H1 (cell line): Measurements from ENCODE around the gene ABLIM1. TPM values are rescaled to one million over a fixed set of nuclear protein-coding genes. Genes with fewer than 3 reads are reported as not detected.
A peak's percentile ranks its signal among the peaks of the same experiment; 100 is the strongest.

Experiments used
- CTCF ChIA-PET: fragments of 300-600 bp; sonication (Branson Sonifier 250); formaldehyde crosslinking; loops from one replicate; lab custom pipeline; 2021; ENCODE audit not compliant: partially characterized antibody; lab: Charles Lee
- POLR2A ChIA-PET: fragments of 300-600 bp; sonication (Branson Sonifier 250); formaldehyde crosslinking; loops from one replicate; lab custom pipeline; 2021; ENCODE audit warnings: inconsistent platforms; ENCODE audit not compliant: partially characterized antibody; lab: Charles Lee
- DNase-seq, 2 experiments: peaks; one replicate each; pipeline versions ENCODE4 v3.0.0 to v3.0.0-alpha.2; 2010 to 2022; ENCODE audit warnings: low spot score in 2 of 2, low read depth in 1 of 2, mixed read lengths in 1 of 2
- FAIRE-seq: peaks from 2 replicates; lab custom pipeline; 2011; peaks lifted over from hg19 to GRCh38; lab: Jason Lieb, UNC
- H2AFZ ChIP-seq: 2 replicates; pipeline ENCODE4 v1.8.1; 2012; ENCODE audit warnings: low read length, inconsistent platforms
- H2AK5ac ChIP-seq: 2 replicates; pipeline ENCODE4 v1.6.1; 2013; ENCODE audit warnings: low read depth, low read length
- H2BK120ac ChIP-seq: replicated peaks from 2 replicates; pipeline ENCODE3; 2013; ENCODE audit warnings: low read depth, low read length, inconsistent platforms
- H2BK12ac ChIP-seq: 2 replicates; pipeline ENCODE4 v1.6.1; 2013; ENCODE audit warnings: low read depth, low read length
- H2BK15ac ChIP-seq: 2 replicates; pipeline ENCODE4 v1.6.1; 2013; ENCODE audit warnings: low read length
- H2BK20ac ChIP-seq: 2 replicates; pipeline ENCODE4 v1.6.1; 2013; ENCODE audit warnings: low read length
- H2BK5ac ChIP-seq: 2 replicates; pipeline ENCODE4 v1.6.1; 2013; ENCODE audit warnings: low read depth, low read length
- H3K14ac ChIP-seq: 2 replicates; pipeline ENCODE4 v1.6.1; 2013; ENCODE audit warnings: inconsistent platforms; ENCODE audit not compliant: insufficient read length
- H3K18ac ChIP-seq: 2 replicates; pipeline ENCODE4 v1.6.1; 2013; ENCODE audit warnings: low read length; ENCODE audit errors: extremely low read depth
- H3K23ac ChIP-seq: 2 replicates; pipeline ENCODE4 v1.6.1; 2013; ENCODE audit warnings: inconsistent platforms; ENCODE audit not compliant: insufficient read length
- H3K23me2 ChIP-seq: 2 replicates; pipeline ENCODE4 v1.6.1; 2013; ENCODE audit warnings: low read depth, low read length
- H3K27ac ChIP-seq: 2 replicates; pipeline ENCODE4 v1.6.1; 2011; ENCODE audit warnings: low read depth, low read length, inconsistent platforms
- H3K27me3 ChIP-seq, 4 experiments: replicated peaks in 1 of 4; 1 replicate in 1 of 4; 2 replicates in 3 of 4; pipeline versions ENCODE4 v1.6.1 to v1.8.1; 2011 to 2013; ENCODE audit warnings: low read length in 3 of 4, mild to moderate bottlenecking in 3 of 4, inconsistent platforms in 2 of 4, mixed read lengths in 2 of 4, moderate library complexity in 1 of 4; ENCODE audit not compliant: control insufficient read depth in 3 of 4, insufficient read depth in 3 of 4; ENCODE audit errors: extremely low read depth in 1 of 4
- H3K36me3 ChIP-seq, 4 experiments: 2 replicates each; pipeline versions ENCODE4 v1.6.1 to v1.8.1; 2011 to 2013; ENCODE audit warnings: mild to moderate bottlenecking in 4 of 4, low read length in 3 of 4, moderate library complexity in 2 of 4, control low read depth in 1 of 4, inconsistent platforms in 1 of 4; ENCODE audit not compliant: insufficient read depth in 4 of 4, control insufficient read depth in 2 of 4
- H3K4ac ChIP-seq: replicated peaks from 2 replicates; pipeline ENCODE3; 2013; ENCODE audit warnings: low read length, low read depth, mixed read lengths, inconsistent platforms; ENCODE audit not compliant: insufficient read length
- H3K4me1 ChIP-seq, 4 experiments: replicated peaks in 1 of 4; 1 replicate in 1 of 4; 2 replicates in 3 of 4; pipeline versions ENCODE4 v1.6.1 to v1.8.1; 2011 to 2013; ENCODE audit warnings: low read length in 3 of 4, inconsistent platforms in 2 of 4, mixed read lengths in 1 of 4; ENCODE audit not compliant: insufficient read depth in 4 of 4, control insufficient read depth in 3 of 4
- H3K4me2 ChIP-seq, 2 experiments: 2 replicates each; pipeline versions ENCODE4 v1.6.1 to v1.8.1; 2011 to 2013; ENCODE audit warnings: low read depth in 2 of 2, low read length in 2 of 2, control low read depth in 1 of 2, inconsistent platforms in 1 of 2, mild to moderate bottlenecking in 1 of 2; ENCODE audit not compliant: insufficient read depth in 1 of 2
- H3K4me3 ChIP-seq, 4 experiments: fragments of 200-600, 300-600 bp in 1 of 4; sonication (generic), shearing (Covaris generic), sonication (Bioruptor Twin) in 1 of 4; 2 replicates each; pipeline versions ENCODE4 v1.5.1 to v1.8.1; 2011 to 2016; ENCODE audit warnings: low read length in 4 of 4, low read depth in 3 of 4, control low read depth in 2 of 4, inconsistent platforms in 2 of 4, mild to moderate bottlenecking in 2 of 4, mixed read lengths in 1 of 4, moderate library complexity in 1 of 4; ENCODE audit not compliant: insufficient read depth in 2 of 4; ENCODE audit errors: extremely low read depth in 1 of 4
- H3K56ac ChIP-seq: replicated peaks from 2 replicates; pipeline ENCODE3; 2013; ENCODE audit warnings: low read depth, mild to moderate bottlenecking, mixed read lengths, low read length, inconsistent platforms; ENCODE audit not compliant: insufficient read length
- H3K79me1 ChIP-seq: 2 replicates; pipeline ENCODE4 v1.6.1; 2013; ENCODE audit warnings: low read depth, low read length, control low read depth
- H3K79me2 ChIP-seq, 2 experiments: 2 replicates each; pipeline versions ENCODE4 v1.6.1 to v1.8.1; 2012 to 2013; ENCODE audit warnings: low read length in 2 of 2, mild to moderate bottlenecking in 2 of 2, inconsistent platforms in 1 of 2; ENCODE audit not compliant: insufficient read depth in 2 of 2, control insufficient read depth in 1 of 2
- H3K9ac ChIP-seq, 4 experiments: replicated peaks in 1 of 4; 1 replicate in 1 of 4; 2 replicates in 3 of 4; pipeline versions ENCODE4 v1.6.1 to v1.8.1; 2011 to 2013; ENCODE audit warnings: low read depth in 3 of 4, low read length in 3 of 4, control low read depth in 2 of 4, mild to moderate bottlenecking in 2 of 4, moderate library complexity in 2 of 4, inconsistent platforms in 1 of 4; ENCODE audit errors: extremely low read depth in 1 of 4
- H3K9me3 ChIP-seq, 2 experiments: 2 replicates each; pipeline versions ENCODE4 v1.6.1 to v1.8.1; 2012 to 2013; ENCODE audit warnings: mild to moderate bottlenecking in 2 of 2, moderate library complexity in 2 of 2, control low read depth in 1 of 2, inconsistent platforms in 1 of 2, low read depth in 1 of 2, low read length in 1 of 2, mixed read lengths in 1 of 2; ENCODE audit not compliant: insufficient read depth in 2 of 2
- H4K20me1 ChIP-seq, 2 experiments: replicated peaks in 1 of 2; 2 replicates each; pipeline versions ENCODE3 to v1.8.1; 2011 to 2013; ENCODE audit warnings: inconsistent platforms in 2 of 2, low read length in 2 of 2, mild to moderate bottlenecking in 1 of 2; ENCODE audit not compliant: insufficient read depth in 2 of 2, control insufficient read depth in 1 of 2
- H4K5ac ChIP-seq: 2 replicates; pipeline ENCODE4 v1.6.1; 2013; ENCODE audit warnings: low read length, low read depth, mixed read lengths, inconsistent platforms; ENCODE audit not compliant: insufficient read length
- H4K8ac ChIP-seq: 2 replicates; pipeline ENCODE4 v1.8.0; 2013; ENCODE audit warnings: mild to moderate bottlenecking, moderate library complexity, low read length, inconsistent platforms; ENCODE audit not compliant: insufficient read depth; ENCODE audit errors: extremely low read depth
- H4K91ac ChIP-seq: replicated peaks from 2 replicates; pipeline ENCODE3; 2013; ENCODE audit warnings: low read length, mixed read lengths, inconsistent platforms; ENCODE audit not compliant: insufficient read length
- ATF3 ChIP-seq: IDR thresholded peaks from 2 replicates; pipeline ENCODE4 v1.6.1; 2011; ENCODE audit warnings: low read depth, mild to moderate bottlenecking, low read length; ENCODE audit not compliant: insufficient read depth
- GABPA ChIP-seq: IDR thresholded peaks from 2 replicates; pipeline ENCODE4 v1.6.1; 2011; ENCODE audit warnings: mild to moderate bottlenecking, low read length, moderate library complexity, borderline replicate concordance; ENCODE audit not compliant: insufficient read depth
- HDAC6 ChIP-seq: IDR thresholded peaks from one replicate; pipeline ENCODE4 v1.7.1; 2012; ENCODE audit warnings: low read depth, mild to moderate bottlenecking, inconsistent platforms, low read length, moderate library complexity
- JUND ChIP-seq: IDR thresholded peaks from 2 replicates; pipeline ENCODE4 v1.6.1; 2011; ENCODE audit warnings: mild to moderate bottlenecking, improper control_type of control experiment, low read length
- POU5F1 ChIP-seq: IDR thresholded peaks from 2 replicates; pipeline ENCODE4 v1.6.1; 2011; ENCODE audit warnings: low read depth, mild to moderate bottlenecking, low read length, moderate library complexity
- RFX5 ChIP-seq: IDR thresholded peaks from 2 replicates; pipeline ENCODE4 v1.6.1; 2011; ENCODE audit warnings: low read depth, low read length, improper control_type of control experiment, borderline replicate concordance
- SAP30 ChIP-seq: fragments of 300-600 bp; sonication (generic); IDR thresholded peaks from 2 replicates; pipeline ENCODE4 v1.7.1; 2012; ENCODE audit warnings: low read length, moderate library complexity, mild to moderate bottlenecking, inconsistent platforms; ENCODE audit not compliant: insufficient read depth, insufficient replicate concordance
- SUZ12 ChIP-seq: fragments of 200-600 bp; sonication (generic); IDR thresholded peaks from 2 replicates; pipeline ENCODE4 v1.6.1; 2012; ENCODE audit warnings: mild to moderate bottlenecking, inconsistent platforms, low read length, moderate library complexity, mixed read lengths
- ZNF274 ChIP-seq: IDR thresholded peaks from 2 replicates; pipeline ENCODE4 v1.7.0; 2012; ENCODE audit warnings: low read length, borderline replicate concordance; ENCODE audit errors: extremely low read depth
- WGBS, 2 experiments: shearing (Covaris generic) in 1 of 2; methylation state at CpG; one replicate each; pipeline versions ENCODE4 v1.1.6 to v1.1.7; 2013 to 2015; ENCODE audit warnings: low lambda C conversion rate in 2 of 2, mixed read lengths in 2 of 2, inconsistent platforms in 1 of 2, low coverage in 1 of 2, missing lambda C conversion rate in 1 of 2; ENCODE audit not compliant: insufficient replicate concordance in 2 of 2, insufficient coverage in 1 of 2, insufficient read length in 1 of 2; ENCODE audit errors: extremely low coverage in 1 of 2, missing lambda C conversion rate in 1 of 2; 5-methylcytosine and 5-hydroxymethylcytosine counted together
- polyA plus RNA-seq, 7 experiments: library from polyadenylated mRNA; depleted of rRNA in 3 of 7; stranded (reverse) in 5 of 7; unstranded in 2 of 7; fragments of >200 nt in 5 of 7; fragments of 200-250 nt in 2 of 7; gene quantifications; 1 replicate in 5 of 7; 2 replicates in 1 of 7; 4 replicates in 1 of 7; pipeline versions ENCODE4 v1.2.1 to v1.2.3, GENCODE V29; 2011 to 2013; ENCODE audit warnings: missing spikeins in 2 of 7, mixed read lengths in 2 of 7
- total RNA-seq: library from RNA; stranded (reverse); fragmentation: NEBNext Ultra II Directional; extraction: Animal tissue kit (Norgen Biotek cat#: 25700); gene quantifications from 2 replicates; pipeline ENCODE4 v1.2.1, GENCODE V29; 2021

ABLIM1 gene
- total and polyA plus RNA-seq, 2 of the 8 experiments (the other 6 are each of a cell fraction or from before 2014, with no cell fraction given): 51.2 to 51.7 TPM

- Histone ChIP-seq H2AFZ (no peak overlapping the region), H3K27me3 (no peaks in the 10 kb centered on the region; a peak in 1 of 7 replicates), H4K8ac (no peak overlapping the region), H4K20me1 (no peaks in the 10 kb centered on the region), H3K4me2 (no peak overlapping the region), H3K23me2 (no peaks in the 10 kb centered on the region), H3K4ac (no peak overlapping the region), H4K91ac (no peak overlapping the region), H3K9ac (no peak overlapping the region), H3K56ac (no peak overlapping the region), H3K4me3 (no peak overlapping the region), H3K27ac (no peak overlapping the region), H3K79me1 (peaks cover 2% of the 10 kb centered on the region; the same call in 1 of the 2 replicates), H3K9me3 (peaks cover 0 to 2% of the 10 kb centered on the region in 2 experiments; a peak in 1 of 4 replicates), H2BK15ac (no peak overlapping the region), H4K5ac (no peak overlapping the region), H2BK5ac (no peak overlapping the region; the same call in 1 of the 2 replicates), H3K23ac (no peak overlapping the region), H2BK120ac (no peak overlapping the region), H3K14ac (no peak overlapping the region), H3K36me3 (no peaks in the 10 kb centered on the region), H3K4me1 (peaks cover 3 to 10% (median 4%) of the 10 kb centered on the region in 4 experiments), H2BK20ac (peak overlapping the region; percentile 26; the same call in 1 of the 2 replicates), H2AK5ac (0 out of 2 replicates have a peak overlapping the region, but pooled peaks have one; percentile 39), H2BK12ac (peak overlapping the region; percentile 56; the same call in 1 of the 2 replicates), H3K79me2 (no peaks in the 10 kb centered on the region), H3K18ac (no peak overlapping the region)
- WGBS, 2 experiments: 83% methylated on average over 5 of the region's 5 CpGs; no CpG with 5 or more reads in 1 of the 2 experiments
- FAIRE-seq (no peak), DNase-seq (no peak)
- POLR2A ChIA-PET: no interaction called here
- CTCF ChIA-PET: interaction anchor here (0.8 to 1.0 kb wide), 2 partner anchors 10 to 22 kb away, joined by 3 read pairs; no protein-coding TSS in a partner anchor
- no peak for TF ChIP-seq RFX5
- TF ChIP-seq HDAC6: no peak
- no peak for TF ChIP-seq SUZ12
- TF ChIP-seq JUND: no peak
- TF ChIP-seq SAP30: no peak
- TF ChIP-seq GABPA: no peak
- no peak for TF ChIP-seq ZNF274
- no peak for TF ChIP-seq POU5F1
- TF ChIP-seq ATF3: no peak
Observed at GRCh38 chr10:114624951-114625780, 32.9 kb downstream of the ABLIM1 start.
